Neural progenitor cell (in vitro differentiated cells): Measurements from ENCODE around the gene SOCS4. TPM values are rescaled to one million over a fixed set of nuclear protein-coding genes. Genes with fewer than 3 reads are reported as not detected.

Experiments
- DNase-seq: peaks from one replicate; pipeline ENCODE4 v3.0.0-alpha.2; 2016; ENCODE audit warnings: low spot score
- H2AFZ ChIP-seq: fragments of 200-600 bp; sonication (generic); replicated peaks from 2 replicates; pipeline ENCODE4 v1.6.1; 2016; ENCODE audit warnings: antibody characterized with exemption
- H3F3A ChIP-seq: fragments of 200-600 bp; sonication (generic); 2 replicates; pipeline ENCODE4 v1.6.1; 2016; ENCODE audit warnings: antibody characterized with exemption, low read depth
- H3K27ac ChIP-seq: fragments of 200-600 bp; sonication (generic); 2 replicates; pipeline ENCODE4 v1.5.1; 2016; ENCODE audit warnings: mild to moderate bottlenecking
- H3K27me3 ChIP-seq: fragments of 200-600 bp; sonication (generic); 2 replicates; pipeline ENCODE4 v1.6.1; 2016; ENCODE audit warnings: mild to moderate bottlenecking, moderate library complexity
- H3K36me3 ChIP-seq: fragments of 200-600 bp; sonication (generic); 2 replicates; pipeline ENCODE4 v1.5.1; 2016
- H3K4me1 ChIP-seq: fragments of 200-600 bp; sonication (generic); 2 replicates; pipeline ENCODE4 v1.6.1; 2016; ENCODE audit warnings: mixed run types
- H3K4me2 ChIP-seq: fragments of 200-600 bp; sonication (generic); 2 replicates; pipeline ENCODE4 v1.6.1; 2016
- H3K4me3 ChIP-seq: fragments of 200-600 bp; sonication (generic); 2 replicates; pipeline ENCODE4 v1.5.1; 2016
- H3K79me2 ChIP-seq: fragments of 200-600 bp; sonication (generic); 2 replicates; pipeline ENCODE4 v1.6.1; 2016; ENCODE audit warnings: low read depth
- H3K9ac ChIP-seq: fragments of 200-600 bp; sonication (generic); 2 replicates; pipeline ENCODE4 v1.6.1; 2016
- H3K9me3 ChIP-seq: fragments of 200-600 bp; sonication (generic); 2 replicates; pipeline ENCODE4 v1.5.1; 2016; ENCODE audit warnings: low read depth
- H4K20me1 ChIP-seq: fragments of 200-600 bp; sonication (generic); 2 replicates; pipeline ENCODE4 v1.6.1; 2016; ENCODE audit warnings: low read depth
- H3K27ac Mint-ChIP-seq: 3 replicates; pipeline ENCODE4 v1.8.0; 2021; ENCODE audit warnings: mixed read lengths
- H3K27me3 Mint-ChIP-seq: 2 replicates; pipeline ENCODE4 v1.8.0; 2022; ENCODE audit warnings: low read depth, mild to moderate bottlenecking, inconsistent platforms, moderate library complexity, mixed read lengths; ENCODE audit not compliant: insufficient read depth
- H3K36me3 Mint-ChIP-seq: 3 replicates; pipeline ENCODE4 v1.8.0; 2021; ENCODE audit warnings: mixed read lengths
- H3K4me1 Mint-ChIP-seq: 3 replicates; pipeline ENCODE4 v1.8.0; 2021; ENCODE audit warnings: mixed read lengths
- H3K4me3 Mint-ChIP-seq: 3 replicates; pipeline ENCODE4 v1.8.0; 2021; ENCODE audit warnings: mild to moderate bottlenecking, moderate library complexity, mixed read lengths
- H3K9me3 Mint-ChIP-seq: 3 replicates; pipeline ENCODE4 v1.8.0; 2020; ENCODE audit warnings: mixed read lengths
- EZH2 ChIP-seq: fragments of 200-600 bp; sonication (generic); IDR thresholded peaks from 2 replicates; pipeline ENCODE4 v1.6.1; 2017; ENCODE audit warnings: antibody characterized with exemption, mild to moderate bottlenecking, moderate library complexity
- EZH2phosphoT487 ChIP-seq: fragments of 200-600 bp; sonication (generic); IDR thresholded peaks from 2 replicates; pipeline ENCODE4 v1.6.1; 2017; ENCODE audit warnings: antibody characterized with exemption
- total RNA-seq: library from RNA; depleted of rRNA; stranded (reverse); fragments of >200 nt; gene quantifications from 2 replicates; pipeline ENCODE4 v1.2.3, GENCODE V29; 2015; ENCODE audit warnings: low replicate concordance
- TF ChIP-seq, protein P1 (sequence below): fragments of 200-600 bp; sonication (generic); IDR thresholded peaks from 2 replicates; pipeline ENCODE4 v1.5.1; 2017; ENCODE audit warnings: antibody characterized with exemption, mild to moderate bottlenecking

Gene SOCS4
- total RNA-seq, 1 donor from 2014 or later, result 32.6 TPM

DNA sequence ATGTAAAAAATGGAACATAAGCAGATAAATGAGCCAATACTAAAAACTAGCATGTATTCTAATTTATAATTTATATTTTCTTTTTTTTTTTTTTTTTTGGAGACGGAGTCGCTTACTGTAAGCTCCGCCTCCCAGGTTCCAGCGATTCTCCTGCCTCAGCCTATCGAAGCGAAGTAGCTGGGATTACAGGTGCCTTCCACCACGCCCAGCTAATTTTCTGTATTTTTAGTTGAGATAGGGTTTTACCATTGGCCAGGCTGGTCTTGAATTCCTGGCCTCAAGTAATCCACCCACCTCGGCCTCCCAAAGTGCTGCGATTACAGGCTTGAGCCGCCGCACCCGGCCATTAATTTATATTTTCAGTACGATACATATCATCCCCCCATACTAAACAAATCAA is 27.1 kb downstream of the SOCS4 start:
- Histone ChIP-seq H3K4me3 (no peak overlapping the region), H3K4me2 (peak overlapping the region; percentile 36), H2AFZ (no peak overlapping the region), H3K9me3 (no peaks in the 10 kb centered on the region), H3K27ac (no peak overlapping the region), H3F3A (peaks cover 18% of the 10 kb centered on the region), H3K9ac (no peak overlapping the region), H3K79me2 (peaks cover 75% of the 10 kb centered on the region), H4K20me1 (peaks cover 28% of the 10 kb centered on the region), H3K4me1 (peaks cover 23% of the 10 kb centered on the region), H3K27me3 (no peaks in the 10 kb centered on the region), H3K36me3 (peaks cover 24% of the 10 kb centered on the region)
- H3K4me3 Mint-ChIP-seq, result peak overlapping the region; percentile 36
- TF ChIP-seq EZH2, result no peak
- TF ChIP-seq, protein P1, sequence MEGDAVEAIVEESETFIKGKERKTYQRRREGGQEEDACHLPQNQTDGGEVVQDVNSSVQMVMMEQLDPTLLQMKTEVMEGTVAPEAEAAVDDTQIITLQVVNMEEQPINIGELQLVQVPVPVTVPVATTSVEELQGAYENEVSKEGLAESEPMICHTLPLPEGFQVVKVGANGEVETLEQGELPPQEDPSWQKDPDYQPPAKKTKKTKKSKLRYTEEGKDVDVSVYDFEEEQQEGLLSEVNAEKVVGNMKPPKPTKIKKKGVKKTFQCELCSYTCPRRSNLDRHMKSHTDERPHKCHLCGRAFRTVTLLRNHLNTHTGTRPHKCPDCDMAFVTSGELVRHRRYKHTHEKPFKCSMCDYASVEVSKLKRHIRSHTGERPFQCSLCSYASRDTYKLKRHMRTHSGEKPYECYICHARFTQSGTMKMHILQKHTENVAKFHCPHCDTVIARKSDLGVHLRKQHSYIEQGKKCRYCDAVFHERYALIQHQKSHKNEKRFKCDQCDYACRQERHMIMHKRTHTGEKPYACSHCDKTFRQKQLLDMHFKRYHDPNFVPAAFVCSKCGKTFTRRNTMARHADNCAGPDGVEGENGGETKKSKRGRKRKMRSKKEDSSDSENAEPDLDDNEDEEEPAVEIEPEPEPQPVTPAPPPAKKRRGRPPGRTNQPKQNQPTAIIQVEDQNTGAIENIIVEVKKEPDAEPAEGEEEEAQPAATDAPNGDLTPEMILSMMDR, result no peak
- no peak for TF ChIP-seq EZH2phosphoT487
- no peak overlapping the region for H3K27ac Mint-ChIP-seq
- peaks cover 23% of the 10 kb centered on the region for H3K4me1 Mint-ChIP-seq
- H3K27me3 Mint-ChIP-seq, result peaks cover 4% of the 10 kb centered on the region
- peaks cover 52% of the 10 kb centered on the region for H3K36me3 Mint-ChIP-seq
- peaks cover 19% of the 10 kb centered on the region for H3K9me3 Mint-ChIP-seq
- no peak for DNase-seq

DNA sequence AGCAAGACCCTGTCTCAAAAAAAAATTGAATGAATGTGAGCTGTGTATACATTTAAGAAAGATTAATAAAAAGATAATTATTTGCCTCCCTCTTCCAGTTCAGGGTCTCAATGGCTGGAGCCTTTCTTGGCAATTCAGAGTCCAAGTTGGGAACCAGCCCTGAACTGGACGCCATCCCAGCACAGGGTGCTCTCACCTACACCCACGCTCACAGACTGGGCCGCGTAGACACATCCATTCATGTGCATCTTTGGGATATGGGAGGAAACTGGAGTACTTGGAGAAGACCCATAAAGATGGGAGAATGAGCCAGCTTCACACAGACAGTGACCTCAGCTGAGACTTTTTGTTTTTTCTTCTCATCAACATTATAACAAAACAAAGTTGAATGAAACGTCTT is 30.9 kb downstream of the SOCS4 start:
- Histone ChIP-seq H3K79me2 (peaks cover 98% of the 10 kb centered on the region), H3K9ac (no peak overlapping the region), H3K27me3 (no peaks in the 10 kb centered on the region), H3K9me3 (no peaks in the 10 kb centered on the region), H3K4me1 (peaks cover 16% of the 10 kb centered on the region), H4K20me1 (peaks cover 59% of the 10 kb centered on the region), H3K27ac (no peak overlapping the region), H2AFZ (no peak overlapping the region), H3K4me2 (no peak overlapping the region), H3K4me3 (no peak overlapping the region), H3F3A (peaks cover 5% of the 10 kb centered on the region), H3K36me3 (peaks cover 36% of the 10 kb centered on the region)
- H3K4me3 Mint-ChIP-seq, result no peak overlapping the region
- TF ChIP-seq EZH2, result no peak
- TF ChIP-seq, protein P1, result no peak
- TF ChIP-seq EZH2phosphoT487, result no peak
- H3K27me3 Mint-ChIP-seq, result peaks cover 5% of the 10 kb centered on the region
- DNase-seq, result no peak
- H3K9me3 Mint-ChIP-seq, result peaks cover 17% of the 10 kb centered on the region
- peaks cover 69% of the 10 kb centered on the region for H3K36me3 Mint-ChIP-seq
- no peak overlapping the region for H3K27ac Mint-ChIP-seq
- H3K4me1 Mint-ChIP-seq, result peaks cover 9% of the 10 kb centered on the region

DNA sequence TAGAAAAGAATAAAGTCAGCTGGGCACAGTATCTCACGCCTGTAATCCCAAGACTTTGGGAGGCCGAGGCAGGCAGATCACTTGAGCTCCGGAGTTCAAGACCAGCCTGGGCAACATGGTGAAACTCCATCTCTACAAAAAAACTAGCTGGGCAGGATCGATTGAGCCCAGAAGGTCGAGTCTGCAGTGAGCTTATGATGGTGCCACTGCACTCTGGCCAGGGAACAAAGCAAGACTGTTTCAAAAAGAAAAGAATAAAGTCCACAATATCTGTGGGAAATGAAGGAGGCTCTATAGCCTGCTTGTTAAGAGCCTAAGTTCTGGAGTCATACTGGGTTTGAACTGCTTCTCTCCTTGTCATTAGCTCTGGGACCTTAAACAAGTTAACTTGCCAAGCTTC is 32.3 kb downstream of the SOCS4 start:
- no peak overlapping the region for H3K4me2 ChIP-seq
- no peak overlapping the region for H3K4me3 ChIP-seq
- DNase-seq, result no peak
- Mint-ChIP-seq H3K9me3 (peaks cover 16% of the 10 kb centered on the region), H3K4me1 (no peaks in the 10 kb centered on the region), H3K4me3 (no peak overlapping the region), H3K27ac (no peak overlapping the region), H3K27me3 (peaks cover 5% of the 10 kb centered on the region), H3K36me3 (peaks cover 67% of the 10 kb centered on the region)
- no peak overlapping the region for H3K9ac ChIP-seq
- no peaks in the 10 kb centered on the region for H3K27me3 ChIP-seq
- peaks cover 5% of the 10 kb centered on the region for H3K4me1 ChIP-seq
- peaks cover 8% of the 10 kb centered on the region for H3F3A ChIP-seq
- TF ChIP-seq EZH2phosphoT487, result no peak
- no peak for TF ChIP-seq EZH2
- TF ChIP-seq, protein P1, result no peak
- H4K20me1 ChIP-seq, result peaks cover 64% of the 10 kb centered on the region
- peaks cover 37% of the 10 kb centered on the region for H3K36me3 ChIP-seq
- no peak overlapping the region for H3K27ac ChIP-seq
- no peak overlapping the region for H2AFZ ChIP-seq
- H3K9me3 ChIP-seq, result no peaks in the 10 kb centered on the region
- H3K79me2 ChIP-seq, result peaks cover 86% of the 10 kb centered on the region
